Brain pericyte (primary cell): ENCODE measurements around the gene SLC25A30.
"Not testable (repeated sequence)": the region's sequence is repeated elsewhere in the genome, so short reads cannot be mapped to it uniquely, and the experiment has no call there.

Source experiments
- DNase-seq: peaks from one replicate; pipeline ENCODE4 v3.0.0-alpha.2; 2012; ENCODE audit warnings: low read depth, low spot score

SLC25A30 gene

GRCh38 chr13:45368005-45368404 is 50.2 kb downstream of the SLC25A30 start:
- DNase-seq: no peak

- DNase-seq: no peak
Measured at GRCh38 chr13:45367358-45367757, 50.8 kb downstream of the SLC25A30 start.

DNA sequence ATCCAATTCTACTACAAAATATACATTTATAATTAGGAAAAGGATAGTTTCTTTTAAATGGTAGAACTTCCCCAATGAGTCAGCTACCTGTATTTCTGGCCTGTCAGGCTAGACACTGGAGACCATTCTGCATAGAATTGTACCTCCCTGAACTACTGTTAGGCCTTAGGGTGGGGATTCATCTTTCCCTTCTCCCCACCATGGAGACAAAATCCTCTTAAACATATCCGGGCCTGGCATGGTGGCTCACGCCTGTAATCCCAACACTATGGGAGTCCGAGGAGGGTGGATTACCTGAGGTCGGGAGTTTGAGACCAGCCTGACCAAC is 52.7 kb downstream of the SLC25A30 start:
- no peak for DNase-seq

DNA sequence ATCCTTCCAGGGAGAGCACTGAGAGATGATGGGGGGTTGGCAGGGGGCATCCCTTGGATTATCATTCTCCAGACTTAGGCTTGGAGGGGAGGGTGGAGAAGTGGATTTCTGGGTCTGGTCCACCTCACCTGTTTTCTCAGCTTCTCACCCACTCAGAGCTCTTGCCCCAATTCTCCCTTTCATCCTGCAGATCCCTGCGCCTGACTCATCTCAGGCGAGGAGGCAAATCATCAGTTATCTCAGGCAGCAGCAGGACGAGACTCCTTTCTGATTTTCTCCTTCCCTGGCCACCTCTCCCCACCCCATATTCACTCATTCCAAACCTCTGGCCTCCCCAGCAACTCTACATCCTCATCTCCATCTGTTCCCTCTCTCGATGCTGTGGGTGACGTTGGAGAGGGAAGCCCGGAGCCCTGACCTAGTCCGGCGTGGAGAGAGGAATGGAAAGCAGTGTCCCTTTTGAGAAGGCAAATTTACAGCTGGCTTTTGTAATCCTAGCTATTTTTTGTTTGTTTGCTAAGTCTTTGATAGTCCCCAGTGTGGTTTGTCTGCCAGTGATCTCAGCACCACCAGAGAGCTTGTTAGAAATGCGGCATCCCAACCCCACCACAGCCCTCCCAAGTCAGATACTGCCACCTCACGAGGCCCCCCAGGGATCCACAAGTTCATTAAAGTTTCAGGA is 53.2 kb downstream of the SLC25A30 start:
- no peak for DNase-seq

DNA sequence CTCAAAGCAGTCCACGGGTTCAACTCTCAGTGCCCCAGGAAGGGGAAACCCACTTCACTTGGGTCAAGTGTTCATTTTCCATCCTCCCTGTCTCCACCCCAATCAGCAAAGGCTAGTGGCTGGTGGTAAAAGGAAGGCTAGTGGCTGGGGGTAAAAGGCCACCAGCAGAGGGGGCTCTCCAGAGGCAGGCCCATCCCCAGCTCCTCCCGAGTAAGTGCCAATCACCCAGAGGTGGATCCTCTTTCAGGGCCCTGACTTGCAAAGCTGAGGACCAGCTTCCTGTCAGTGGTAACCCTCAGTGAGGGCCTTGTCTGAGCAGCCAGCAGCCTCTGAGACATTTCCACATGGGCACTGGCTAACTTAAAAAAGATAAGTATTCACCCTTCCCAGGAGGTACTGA is 55.2 kb downstream of the SLC25A30 start:
- DNase-seq: no peak

DNA sequence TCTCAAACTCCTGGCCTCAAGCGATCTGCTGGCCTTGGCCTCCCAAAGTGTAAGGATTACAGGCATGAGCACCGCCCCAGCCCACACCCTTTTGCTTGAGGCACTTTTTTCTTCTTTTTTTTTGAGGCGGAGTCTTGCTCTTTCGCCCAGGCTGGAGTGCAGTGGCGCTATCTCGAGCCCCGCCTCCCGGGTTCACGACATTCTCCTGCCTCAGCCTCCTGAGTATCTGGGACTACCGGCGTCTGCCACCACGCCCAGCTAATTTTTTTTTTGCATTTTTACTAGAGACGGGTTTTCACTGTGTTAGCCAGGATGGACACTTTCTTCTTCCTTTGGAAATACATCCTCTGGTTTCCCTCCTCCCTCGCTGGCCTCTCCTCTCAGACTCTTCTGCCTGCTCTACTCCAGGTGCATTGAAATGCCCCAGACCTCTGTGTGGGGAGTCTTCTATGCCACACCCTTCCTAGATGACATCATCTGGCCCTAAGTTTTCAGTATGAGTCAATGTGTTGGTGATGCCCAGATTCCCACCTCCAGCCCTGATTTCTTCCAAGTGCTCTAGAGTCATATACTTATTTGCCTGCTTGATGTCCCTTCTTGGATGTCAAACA is 56.5 kb downstream of the SLC25A30 start:
- DNase-seq: no peak

DNA sequence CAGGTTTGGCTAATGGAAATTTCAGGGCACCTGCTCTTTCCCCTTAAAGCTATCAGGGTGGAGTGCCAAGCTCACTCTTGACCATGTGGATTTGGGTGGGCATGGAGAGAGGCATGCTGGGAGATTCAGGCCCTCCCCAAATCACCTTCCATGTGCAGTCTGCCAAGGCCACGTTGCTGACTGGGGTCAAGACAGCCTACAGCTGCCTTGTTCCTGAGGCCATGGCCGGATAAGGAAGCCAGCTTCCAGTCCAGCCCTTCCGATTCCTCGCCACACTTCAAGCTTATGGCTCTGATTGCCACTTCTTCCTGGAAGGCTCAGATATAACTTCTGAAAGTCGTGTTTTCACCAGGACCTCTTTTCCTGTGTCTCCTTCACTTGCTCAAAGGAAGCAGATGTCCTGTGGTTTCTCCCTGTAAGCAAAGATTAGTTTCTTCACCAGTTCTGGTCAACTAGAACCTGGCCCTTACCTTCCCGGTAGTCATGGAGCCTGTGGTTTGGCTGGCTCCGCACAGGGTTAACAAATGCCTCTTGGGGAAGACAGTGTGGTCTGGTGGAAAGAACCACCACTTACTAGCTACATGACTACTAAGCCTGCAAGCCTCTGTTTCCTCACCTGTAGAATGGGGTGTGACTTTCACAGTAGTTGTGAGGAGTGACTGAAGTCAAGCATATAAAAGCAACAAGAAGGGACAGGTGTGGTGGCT is 61.1 kb downstream of the SLC25A30 start:
- no peak for DNase-seq

GRCh38 chr13:45353895-45354294 is 64.3 kb downstream of the SLC25A30 start:
- no peak for DNase-seq

- DNase-seq: no peak
Measured at GRCh38 chr13:45352031-45352430, 66.1 kb downstream of the SLC25A30 start.

DNA sequence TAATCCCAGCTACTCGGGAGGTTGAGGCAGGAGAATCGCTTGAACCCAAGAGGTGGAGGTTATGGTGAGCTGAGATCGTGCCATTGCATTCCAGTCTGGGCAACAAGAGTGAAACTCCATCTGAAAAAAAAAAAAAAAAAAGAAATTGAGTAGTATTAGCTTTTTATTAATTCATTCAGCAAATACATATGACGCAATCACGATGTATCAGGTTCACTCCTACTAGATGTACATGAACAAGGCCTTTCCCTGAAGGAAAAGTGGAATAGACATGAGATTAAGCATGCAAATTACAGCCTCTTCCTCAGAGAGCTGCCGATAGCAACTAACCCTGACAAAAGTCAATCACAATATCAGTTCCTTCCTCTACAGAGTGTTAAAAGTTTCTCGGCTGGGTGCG is 68.0 kb downstream of the SLC25A30 start:
- no peak for DNase-seq

DNA sequence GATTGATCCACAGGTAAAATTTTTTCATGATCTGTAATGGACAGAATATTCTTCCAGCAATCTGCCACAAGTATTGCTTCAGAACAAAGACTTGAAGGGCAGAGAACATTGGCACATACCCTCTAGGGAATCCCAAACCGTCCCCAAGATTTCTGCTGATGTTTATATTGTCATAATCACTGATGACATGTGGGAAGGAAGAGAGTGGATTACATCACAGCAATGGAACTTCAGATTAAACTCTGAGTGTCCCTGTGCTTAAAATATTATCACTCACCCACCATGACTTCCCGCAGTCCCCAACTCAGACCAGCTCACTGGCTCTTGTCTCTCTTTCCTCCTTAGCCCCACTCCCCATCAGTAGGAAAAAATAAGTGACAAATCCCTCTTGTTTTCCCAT is 68.7 kb downstream of the SLC25A30 start:
- no peak for DNase-seq

- not testable (repeated sequence) for DNase-seq
Measured at GRCh38 chr13:45344064-45344463, 74.1 kb downstream of the SLC25A30 start.
